Keratinocyte (primary cell): ENCODE results near the gene ARHGEF6.

Source experiments
- CTCF ChIP-seq, 3 experiments: IDR thresholded peaks in 1 of 3; conservative IDR thresholded peaks in 1 of 3; optimal IDR thresholded peaks in 1 of 3; 2 replicates in 2 of 3; 3 replicates in 1 of 3; pipeline versions ENCODE3 to v1.5.1; 2011; ENCODE audit warnings: low read length in 3 of 3, mild to moderate bottlenecking in 3 of 3, moderate library complexity in 2 of 3, control low read depth in 1 of 3, inconsistent platforms in 1 of 3; ENCODE audit not compliant: insufficient read depth in 2 of 3; ENCODE audit errors: extremely low read depth in 1 of 3
- EZH2 ChIP-seq: IDR thresholded peaks from one replicate; pipeline ENCODE4 v1.6.1; 2012; ENCODE audit warnings: inconsistent platforms, mild to moderate bottlenecking, low read length, moderate library complexity

- no peak for TF ChIP-seq CTCF (optimal IDR thresholded peaks at IDR 0.05 in 1 of 3, IDR thresholded peaks at IDR 0.05 in 1 of 3, conservative IDR thresholded peaks at IDR 0.05 in 1 of 3; ENCODE audit: extremely low read depth in 1 of 3, insufficient read depth in 2 of 3, low read length in 3 of 3)
- no peak for TF ChIP-seq EZH2
Measured at GRCh38 chrX:136745215-136746173, 35.2 kb downstream of the ARHGEF6 start.
